RPMI7951 (cell line): Measurements from ENCODE around the gene CFDP1. TPM values are rescaled to one million over a fixed set of nuclear protein-coding genes. Genes with fewer than 3 reads are reported as not detected.

ENCODE experiments used
- DNase-seq: peaks from one replicate; pipeline ENCODE4 v3.0.0-alpha.2; 2012; ENCODE audit warnings: low read depth
- total RNA-seq: library from RNA; depleted of rRNA; stranded (reverse); fragments of >200 nt; shearing (Covaris generic); gene quantifications from 2 replicates; pipeline ENCODE4 v1.2.3, GENCODE V29; 2014

Gene CFDP1
- total RNA-seq, 1 experiment from 2014 or later: 86.9 TPM

DNA sequence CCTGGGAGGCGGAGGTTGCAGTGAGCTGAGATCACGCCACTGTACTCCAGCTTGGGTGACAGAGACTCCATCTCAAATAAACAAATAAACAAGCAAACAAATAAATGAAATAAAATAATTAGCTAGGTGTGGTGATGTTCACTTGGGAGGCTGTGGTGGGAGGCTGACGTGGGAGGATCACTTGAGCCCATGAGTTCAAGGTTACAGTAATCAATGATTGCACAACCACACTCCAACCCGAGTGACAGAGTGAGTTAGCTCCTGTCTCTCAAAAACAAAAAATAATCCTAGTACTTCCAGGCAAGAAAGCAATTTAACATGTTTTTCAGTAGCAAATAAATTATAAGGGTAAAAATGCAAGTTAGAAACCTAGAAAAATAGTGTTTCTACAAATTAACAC is 26.4 kb downstream of the CFDP1 start:
- no peak for DNase-seq

DNA sequence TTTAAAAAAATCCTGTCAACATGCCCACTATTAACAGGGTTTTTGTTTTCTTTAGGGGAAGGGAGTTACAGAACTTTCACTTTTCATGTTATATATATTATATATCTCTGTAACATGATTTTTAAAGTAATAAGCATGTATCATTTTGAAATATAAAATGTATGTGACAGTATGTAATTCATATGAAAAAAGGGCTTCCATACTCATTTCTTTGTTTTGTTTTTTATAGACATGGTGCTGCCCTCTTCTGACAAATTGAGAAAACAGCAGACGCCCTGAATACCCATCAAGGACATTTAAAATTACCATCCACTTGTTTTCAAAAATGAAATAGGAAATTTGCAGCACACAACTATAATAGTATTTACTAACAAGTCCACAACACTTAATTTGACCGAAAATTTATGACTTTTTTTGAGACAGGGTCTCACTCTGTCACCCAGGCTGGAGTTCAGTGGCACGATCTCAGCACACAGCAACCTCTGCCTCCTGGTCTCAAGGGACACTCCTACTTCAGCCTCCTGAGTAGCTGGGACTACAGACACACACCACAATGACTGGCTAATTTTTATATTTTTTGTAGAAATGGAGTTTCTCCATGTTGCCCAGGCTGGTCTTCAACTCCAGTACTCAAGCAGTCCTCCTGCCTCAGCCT is 30.4 kb downstream of the CFDP1 start:
- DNase-seq: peak; percentile 19

DNA sequence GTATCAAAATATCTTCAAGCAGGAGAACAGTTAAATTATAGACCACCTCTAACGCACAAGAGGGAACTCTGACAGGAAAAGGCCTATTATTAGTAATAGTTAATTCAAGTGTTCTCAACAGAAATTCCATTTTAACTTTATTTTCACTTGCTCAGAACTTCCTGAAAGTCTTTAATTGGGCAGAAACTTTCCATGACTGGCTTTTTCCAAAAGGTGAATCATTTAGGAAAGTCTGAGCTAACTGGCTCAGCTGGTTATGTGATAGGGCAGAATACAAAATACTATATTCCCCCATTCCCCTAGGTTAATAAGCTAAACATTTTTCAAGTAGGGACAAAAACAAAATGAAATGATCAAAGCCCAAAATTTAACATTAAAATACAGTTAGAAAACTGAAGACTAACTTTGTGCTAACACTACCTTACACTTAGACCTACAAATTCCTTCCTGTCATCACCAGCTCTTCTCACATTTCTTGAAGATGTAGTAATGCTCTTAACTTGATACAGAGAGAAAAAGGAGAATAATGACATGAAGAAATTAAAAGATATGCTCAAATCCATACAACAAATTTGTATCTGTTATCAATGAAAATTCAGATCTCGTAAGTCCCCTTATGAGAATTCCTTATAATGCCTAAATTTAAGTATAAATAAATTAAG is 31.0 kb downstream of the CFDP1 start:
- peak; percentile 19 for DNase-seq

DNA sequence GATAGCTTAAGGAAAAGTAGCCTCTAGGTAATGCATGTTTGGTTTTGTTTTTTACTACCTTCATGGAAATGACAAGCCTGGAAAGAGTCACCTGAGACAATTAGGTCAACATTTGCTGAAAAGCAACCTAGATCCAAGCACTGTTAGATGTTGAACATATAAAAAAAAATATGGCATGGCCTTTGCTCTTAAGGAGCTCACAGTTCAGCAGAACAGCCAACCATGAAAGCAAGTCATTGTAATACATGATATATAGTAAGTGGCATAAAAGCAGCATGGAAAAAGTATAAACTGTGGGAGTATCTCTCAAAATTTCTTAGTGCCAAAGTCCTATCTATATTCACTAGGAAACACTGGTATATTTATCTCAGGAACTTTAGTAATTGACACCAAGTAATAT is 31.6 kb downstream of the CFDP1 start:
- DNase-seq: no peak

DNA sequence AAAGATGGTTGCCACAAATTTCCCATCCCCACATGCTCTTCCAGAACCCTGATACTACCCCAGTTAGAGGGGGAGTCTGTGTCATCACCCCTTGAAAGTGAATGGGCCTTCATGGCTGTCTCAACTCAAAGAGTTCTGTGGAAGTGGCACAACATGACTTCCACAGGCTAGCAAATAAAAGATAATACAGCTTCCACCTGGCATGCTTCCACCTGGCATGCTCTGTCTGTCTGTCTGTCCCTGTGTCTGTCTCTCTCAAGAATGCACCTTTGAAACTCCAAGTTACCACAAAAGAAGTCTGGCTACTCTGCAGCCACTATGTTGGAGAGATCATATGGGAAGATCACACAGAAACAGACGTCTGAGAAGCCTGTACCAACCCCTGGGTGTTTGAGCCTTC is 35.0 kb downstream of the CFDP1 start:
- DNase-seq: no peak

DNA sequence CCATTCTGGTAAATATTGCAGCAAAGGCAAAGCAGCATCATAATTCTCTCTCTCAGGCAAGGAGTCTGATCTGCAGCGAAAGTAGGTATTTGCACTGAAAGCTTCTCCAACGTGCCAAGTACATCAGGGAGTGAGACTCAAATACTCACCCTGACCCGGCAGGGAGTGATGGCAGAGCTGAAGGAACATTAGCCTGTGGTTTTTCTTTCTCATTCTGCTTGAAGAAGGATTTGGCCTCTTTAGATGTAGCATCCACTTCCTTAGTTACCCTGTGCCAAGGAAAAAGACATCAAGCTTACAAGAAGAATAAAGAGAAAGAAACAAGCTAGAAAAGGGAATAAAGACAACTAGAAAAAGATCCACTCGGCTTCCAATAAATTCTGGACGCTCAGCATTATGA is 38.4 kb downstream of the CFDP1 start:
- DNase-seq: no peak

DNA sequence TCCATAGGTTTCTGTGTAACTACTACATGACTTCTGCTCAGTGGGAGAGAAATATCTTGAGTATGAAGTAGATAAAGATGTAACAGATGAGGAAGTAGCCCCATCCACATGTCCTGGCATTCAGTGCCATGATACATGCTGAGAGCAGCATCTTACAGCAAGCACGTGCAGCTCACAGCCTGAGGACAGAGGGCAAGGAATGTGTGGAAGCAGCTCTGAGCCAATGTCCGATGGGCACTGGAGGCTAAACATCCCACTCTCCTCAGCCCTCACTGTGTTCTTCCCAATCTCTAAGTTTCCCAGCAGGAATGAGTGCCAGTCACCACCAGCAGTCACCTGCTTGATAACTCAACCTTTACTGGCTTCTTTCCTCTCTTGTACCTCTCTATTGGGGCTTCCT is 40.4 kb downstream of the CFDP1 start:
- no peak for DNase-seq

DNA sequence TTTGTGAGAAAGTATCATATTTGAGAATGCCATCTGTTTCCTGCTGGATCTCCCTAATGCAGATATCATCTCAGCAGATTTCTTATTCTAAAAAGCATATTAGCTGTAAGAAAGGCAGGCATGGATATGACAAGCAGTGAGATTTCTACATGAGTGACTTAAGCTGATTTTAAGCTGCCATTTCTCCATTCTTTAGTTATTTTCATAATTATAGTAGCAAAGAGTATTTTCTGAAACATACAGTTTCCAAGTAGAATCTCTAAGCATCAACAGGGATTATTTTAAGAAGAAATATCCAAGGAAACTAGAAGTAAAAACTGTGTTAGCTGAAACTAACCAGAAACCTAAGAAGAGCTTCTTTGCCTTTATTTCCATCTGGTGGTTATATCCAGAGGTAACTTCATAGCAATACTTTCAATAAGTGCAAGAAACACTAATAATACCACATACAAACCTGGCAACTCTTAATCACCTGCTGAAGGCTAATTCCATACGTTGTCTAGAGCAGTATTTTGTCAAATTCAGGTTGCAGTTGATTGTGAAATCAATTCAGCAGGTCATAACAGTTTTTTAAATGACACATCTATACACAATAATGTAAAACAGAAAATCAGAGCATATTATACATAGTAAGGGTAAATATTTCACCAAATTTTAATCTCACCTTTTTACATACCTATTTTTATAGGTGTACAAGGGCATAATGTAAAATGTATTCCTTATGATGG is 42.2 kb downstream of the CFDP1 start:
- no peak for DNase-seq

DNA sequence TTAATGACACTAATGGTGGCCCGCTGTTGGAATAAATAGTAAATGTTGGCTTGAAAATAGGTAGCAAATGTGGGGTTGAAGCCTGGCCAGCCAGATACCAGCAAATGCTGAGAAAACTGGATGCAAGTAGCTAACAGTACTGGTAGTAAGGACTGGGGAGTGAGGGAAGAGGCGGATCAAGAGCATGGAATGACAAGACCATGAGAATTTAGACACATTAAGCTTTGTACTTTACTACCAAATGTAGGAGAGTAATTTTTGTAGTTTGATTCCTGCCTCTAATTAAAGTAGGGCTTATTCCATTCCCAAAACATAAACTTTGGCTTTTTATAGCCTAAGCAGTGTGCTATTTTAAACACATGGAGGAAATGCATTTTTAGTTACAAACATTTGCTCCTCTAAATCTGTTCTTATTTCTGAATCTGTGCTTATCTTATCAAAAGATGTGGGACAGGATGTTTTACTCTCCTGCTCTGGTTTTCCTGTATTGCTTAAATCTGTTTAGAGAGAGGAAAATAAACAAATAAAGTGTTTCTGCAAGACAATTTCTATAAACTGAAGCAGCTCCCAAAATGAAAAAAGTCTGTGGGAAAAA is 44.1 kb downstream of the CFDP1 start:
- DNase-seq: no peak

DNA sequence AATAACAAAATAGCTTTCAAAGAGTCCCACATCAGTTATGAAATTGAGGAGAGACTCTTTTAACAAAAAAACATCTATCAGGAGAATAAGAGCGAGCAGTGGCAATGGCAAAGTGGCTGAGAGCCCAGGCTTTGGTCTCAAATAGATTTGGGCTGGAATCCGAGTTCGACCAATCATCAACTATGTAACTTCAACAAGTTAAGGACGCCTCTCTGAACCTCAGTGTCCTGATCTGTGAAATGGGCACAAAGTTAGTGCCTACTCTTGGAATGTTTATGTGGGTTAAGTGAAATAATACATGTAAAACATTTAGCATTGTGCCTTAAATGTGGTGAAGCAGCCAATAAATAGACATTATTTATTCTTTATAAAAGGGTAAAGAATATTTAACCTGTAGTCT is 45.4 kb downstream of the CFDP1 start:
- DNase-seq: no peak

DNA sequence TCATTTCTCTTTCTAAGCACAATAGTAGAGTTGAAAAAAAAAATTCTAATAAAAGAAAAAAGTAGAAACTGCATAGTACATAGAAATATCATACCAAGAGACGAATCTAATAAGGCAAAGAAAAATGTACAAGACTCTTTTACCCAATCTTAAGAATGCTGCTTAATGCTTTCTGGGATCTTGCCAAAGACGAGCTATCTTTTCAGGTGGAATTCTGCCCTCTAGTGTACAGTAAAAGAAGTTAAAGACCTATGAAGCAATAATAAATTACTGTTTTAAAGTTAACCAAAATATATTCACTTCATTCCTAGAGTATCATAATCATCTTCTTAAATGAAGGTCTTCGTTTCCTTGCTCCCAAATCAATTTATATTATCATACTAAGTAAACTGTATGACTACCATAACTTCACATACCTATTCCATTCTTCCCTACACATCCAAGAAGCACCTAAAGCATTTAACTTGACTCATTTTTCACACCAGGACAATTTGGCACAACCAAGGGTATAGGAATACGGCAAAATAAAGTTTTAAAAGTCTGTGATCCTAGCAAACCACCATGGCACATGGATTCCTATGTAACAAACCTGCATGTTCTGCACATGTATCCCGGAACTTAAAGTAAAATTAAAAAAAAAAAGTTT is 47.7 kb downstream of the CFDP1 start:
- DNase-seq: peak; percentile 73

DNA sequence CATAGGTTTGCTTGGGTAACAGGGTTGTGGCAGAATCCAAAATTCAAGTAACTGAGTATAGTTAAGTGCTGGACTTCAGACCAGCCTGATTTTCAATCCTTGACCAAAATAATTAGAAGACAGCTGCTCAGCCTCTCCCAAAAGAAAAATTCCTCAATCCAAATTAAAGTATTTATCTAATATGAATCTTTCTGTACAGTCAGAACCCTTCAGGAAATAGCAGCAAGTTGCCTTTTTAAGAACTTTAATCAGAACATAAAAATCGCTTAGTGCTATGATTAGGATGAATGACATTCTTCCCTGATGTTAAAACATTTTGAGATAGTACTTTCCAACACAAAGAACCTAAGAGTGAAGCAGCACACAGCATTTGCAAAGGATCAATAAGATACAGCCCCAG is 50.2 kb downstream of the CFDP1 start:
- no peak for DNase-seq

DNA sequence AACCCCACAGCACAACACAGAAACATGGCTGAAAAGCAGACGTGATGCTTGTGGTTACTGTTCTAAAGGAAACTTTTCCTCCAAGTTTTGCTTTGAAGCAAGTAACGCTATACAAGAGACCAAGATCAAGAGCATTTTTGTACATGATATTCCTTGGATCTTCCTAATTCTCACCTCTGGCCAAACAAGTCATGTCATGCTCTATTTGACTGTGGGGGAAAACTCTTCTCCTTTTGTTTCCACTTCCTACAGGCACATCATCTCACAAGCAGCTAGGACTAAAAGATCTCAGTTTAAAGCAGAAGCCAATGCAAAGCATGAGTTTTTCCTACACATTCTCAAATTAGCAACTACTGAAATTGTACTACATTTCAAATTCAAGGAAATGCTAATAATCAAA is 50.7 kb downstream of the CFDP1 start:
- no peak for DNase-seq

DNA sequence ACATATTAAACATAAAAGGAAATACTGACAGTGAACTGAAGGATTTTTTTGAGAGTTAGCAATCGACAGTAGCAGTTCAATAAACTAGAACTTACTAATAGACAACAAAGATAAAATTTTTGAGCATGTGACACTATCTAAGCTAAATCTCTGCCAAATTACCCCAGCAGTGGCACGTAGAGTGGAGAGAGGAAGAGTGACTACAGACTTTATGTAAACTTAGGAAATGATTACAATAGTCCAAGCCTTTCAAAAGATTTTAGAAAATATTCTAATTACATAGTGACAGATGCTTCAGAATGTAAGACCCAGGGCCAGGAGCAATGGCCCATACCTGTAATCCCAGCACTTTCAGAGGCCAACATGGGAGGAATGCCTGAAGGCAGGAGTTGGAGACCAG is 52.4 kb downstream of the CFDP1 start:
- peak; percentile 27 for DNase-seq

DNA sequence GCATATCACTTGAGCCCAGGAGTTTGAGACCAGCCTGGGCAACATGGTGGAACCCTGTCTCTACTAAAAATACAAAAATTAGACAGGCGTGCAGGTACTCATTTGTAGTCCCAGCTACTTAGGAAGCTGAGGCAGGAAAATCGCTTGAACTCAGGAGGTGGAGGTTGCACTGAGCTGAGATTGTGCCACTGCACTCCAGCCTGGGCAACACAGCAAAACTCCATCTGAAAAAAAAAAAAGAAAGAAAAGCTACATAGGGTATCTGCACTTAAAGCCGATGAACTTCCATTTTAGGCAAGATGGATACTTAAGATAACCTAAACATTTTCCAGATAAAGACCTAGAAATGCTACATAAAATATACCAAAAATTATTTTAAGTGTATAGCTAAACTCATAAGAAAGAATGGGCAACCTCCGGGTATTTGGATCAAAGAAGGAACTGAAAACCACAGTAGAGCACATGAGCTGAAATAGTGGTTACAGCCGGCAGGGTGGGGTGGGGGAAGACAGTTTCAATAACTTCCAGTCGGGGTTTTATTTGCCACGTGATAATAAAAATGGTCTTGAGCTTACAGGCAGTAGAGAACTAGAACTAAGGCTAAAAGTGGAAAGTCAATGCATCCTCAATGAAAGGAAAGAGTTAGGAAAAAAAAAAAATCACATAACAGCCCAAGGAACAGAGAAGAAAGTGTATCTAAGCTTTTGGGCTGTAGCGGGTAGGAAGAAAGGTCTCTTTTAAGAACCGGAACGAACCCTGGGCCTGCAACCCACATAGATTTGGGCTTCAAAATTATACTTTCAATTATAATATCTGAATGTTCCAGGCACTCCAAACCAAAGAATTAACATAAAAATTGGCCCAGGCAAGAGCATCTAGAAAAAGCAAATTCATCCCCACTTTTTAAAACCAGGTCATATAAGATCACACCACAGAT is 53.1 kb downstream of the CFDP1 start:
- DNase-seq: peak; percentile 60

DNA sequence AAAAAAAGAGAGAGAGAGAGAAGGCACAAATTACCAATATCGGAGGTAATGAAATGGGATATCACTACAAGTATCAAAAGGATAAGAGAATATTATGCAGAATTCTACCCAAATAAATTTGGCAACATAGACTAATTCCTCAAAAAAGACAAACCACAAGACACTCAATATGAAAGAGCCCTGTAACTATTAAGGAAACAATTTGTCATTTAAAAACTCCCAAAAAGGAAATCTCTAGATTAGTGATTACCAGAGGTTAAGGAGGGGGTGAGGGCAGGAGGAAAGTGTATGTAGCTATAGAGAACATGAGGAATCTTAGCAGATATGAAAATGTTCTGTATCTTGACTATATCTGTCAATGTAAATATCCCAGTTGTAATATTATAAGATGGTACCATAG is 54.0 kb downstream of the CFDP1 start:
- no peak for DNase-seq

DNA sequence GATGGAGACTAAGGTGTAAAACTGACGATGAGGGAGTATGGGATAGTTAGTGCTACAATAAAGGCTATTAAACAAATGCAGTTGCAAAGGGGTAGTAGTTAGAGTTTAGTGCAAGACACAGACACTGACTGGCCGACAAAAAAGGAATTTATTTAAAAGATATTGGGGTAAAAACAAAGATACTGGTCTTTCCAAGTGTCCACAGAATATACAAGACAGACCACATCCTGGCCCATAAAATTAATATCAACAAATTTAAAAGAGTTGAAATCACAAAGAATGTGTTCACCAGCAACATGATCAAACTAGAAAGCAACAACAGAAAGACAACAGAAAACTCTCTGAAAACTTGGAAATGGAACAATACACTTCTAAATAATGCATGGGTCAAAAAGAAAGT is 54.7 kb downstream of the CFDP1 start:
- no peak for DNase-seq

DNA sequence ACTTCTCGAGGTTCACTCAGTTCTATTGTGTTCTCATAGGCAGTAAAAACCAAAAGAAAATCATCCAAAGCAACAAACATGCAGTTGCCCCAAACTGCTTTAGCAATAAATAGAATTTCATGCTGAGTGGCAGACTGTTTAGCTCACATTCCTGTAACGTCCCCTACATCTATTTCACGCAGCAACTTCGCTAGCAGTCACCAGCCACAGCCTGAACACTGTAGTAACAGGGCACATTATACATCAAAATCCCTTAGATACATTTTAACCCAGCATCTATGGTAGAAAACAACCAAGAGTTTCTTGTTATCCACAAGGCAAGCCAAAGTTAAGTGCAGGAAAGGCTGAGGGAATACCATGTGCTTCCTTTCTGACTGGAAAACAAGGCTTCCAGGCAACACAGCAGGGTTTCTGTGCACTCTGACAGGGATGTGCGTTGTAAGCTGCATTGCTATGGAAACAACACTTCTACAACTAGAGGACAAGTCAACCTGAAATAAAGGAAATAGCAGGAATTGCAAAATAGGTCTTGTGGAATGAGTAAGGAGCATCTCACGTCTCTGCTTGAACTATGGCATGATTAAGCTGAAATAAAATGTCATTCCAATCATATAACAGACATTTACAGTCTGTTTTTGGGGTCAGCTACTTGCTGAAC is 55.4 kb downstream of the CFDP1 start:
- DNase-seq: peak; percentile 81

DNA sequence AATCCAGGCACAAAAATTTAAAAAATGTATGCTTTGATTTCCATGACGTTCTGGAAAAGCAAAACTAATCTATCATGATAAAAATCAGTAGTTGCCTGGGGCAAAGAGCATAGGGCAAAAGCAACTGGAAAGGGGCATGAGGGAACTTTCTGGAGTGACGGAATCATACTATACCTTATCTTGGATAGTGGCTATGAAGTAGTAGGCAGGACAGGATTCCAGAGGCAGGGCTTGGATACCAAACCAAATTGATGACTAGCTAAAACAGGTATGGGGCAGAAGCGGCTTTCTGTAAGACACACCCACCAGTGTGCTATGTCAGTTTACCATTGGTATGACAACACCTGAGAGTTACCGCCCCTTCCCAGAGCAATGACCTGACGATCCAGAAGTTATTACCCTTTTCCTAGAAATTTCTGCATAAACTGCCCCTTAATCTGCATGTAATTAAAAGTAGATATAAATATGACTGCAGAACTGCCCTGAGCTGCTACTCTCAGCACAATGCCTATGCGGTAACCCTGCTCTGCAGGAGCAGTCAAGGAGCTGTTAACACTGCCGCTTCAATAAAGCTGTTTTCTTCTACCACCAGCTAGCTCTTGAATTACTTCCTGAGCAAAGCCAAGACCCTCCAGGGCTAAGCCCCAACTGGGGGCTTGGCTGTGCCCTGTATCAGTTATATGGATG is 56.7 kb downstream of the CFDP1 start:
- DNase-seq: no peak

DNA sequence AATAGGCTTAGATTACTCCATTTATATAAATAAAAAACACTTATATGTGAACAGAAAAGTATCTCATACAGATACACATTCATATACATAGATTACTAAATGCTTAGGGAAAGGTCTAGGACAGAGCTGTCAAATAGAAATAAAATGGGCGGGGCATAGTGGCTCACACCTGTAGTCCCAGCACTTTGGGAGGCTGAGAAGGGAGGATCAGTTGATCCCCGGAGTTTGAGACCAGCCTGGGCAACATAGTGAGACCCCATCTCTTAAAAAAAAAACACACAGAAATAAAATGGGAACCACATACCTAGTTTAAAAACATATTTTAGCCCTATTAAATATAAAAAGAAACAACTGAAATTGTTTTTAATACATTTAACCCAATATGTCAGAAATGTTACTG is 58.9 kb downstream of the CFDP1 start:
- no peak for DNase-seq
